Frontal cortex (tissue), 4 donors: Measurements from ENCODE around the gene EXOC4. TPM values are rescaled to one million over a fixed set of nuclear protein-coding genes. Genes with fewer than 3 reads are reported as not detected.

ENCODE experiments used
- DNase-seq, 2 donors: peaks; one replicate each; pipeline ENCODE4 v3.0.0; 2012; ENCODE audit warnings: low spot score in 2 of 2
- FAIRE-seq: peaks from 2 replicates; lab custom pipeline; 2012; peaks lifted over from hg19 to GRCh38; lab: Jason Lieb, UNC
- total RNA-seq: library from RNA; depleted of rRNA; stranded (reverse); fragments of >200 nt; gene quantifications from one replicate; pipeline ENCODE4 v1.2.3, GENCODE V29; 2014
- donor health status: control.
- donor health status: control.
- donor health status: control.

EXOC4 gene
- total RNA-seq, 1 donor from 2014 or later: 286 TPM

DNA sequence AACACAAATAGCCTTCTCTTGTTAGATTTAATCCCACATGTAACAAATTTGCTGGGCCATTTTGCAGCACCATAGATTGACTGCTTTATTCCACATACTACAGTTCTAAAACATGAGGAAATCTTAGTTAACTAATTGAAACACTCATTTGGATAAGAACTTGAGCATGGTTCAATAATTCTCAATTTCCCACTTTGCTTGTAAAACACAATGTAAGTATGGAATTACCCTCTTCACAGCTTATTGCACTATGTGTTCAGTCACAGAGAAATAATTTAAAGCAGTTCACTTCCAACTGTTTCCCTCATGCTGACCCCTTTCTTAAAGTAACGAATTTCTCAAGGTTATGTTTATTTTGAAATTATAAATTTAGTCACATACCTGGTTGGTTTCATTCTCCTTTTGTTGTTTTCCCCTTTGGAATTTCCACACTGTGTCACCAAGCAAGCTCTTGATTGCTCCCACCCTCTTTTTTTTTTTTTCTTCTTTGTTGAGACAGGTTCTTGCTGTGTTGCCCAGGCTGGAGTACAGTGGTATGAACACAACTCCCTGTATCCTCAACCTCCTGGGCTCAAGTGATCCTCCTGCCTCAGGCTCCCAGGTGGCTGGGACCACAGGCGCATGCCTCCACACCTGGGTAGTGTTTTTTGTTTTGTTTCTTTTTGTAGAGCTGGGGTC is 425.4 kb downstream of the EXOC4 start:
- DNase-seq: no peak
- no peak for FAIRE-seq

DNA sequence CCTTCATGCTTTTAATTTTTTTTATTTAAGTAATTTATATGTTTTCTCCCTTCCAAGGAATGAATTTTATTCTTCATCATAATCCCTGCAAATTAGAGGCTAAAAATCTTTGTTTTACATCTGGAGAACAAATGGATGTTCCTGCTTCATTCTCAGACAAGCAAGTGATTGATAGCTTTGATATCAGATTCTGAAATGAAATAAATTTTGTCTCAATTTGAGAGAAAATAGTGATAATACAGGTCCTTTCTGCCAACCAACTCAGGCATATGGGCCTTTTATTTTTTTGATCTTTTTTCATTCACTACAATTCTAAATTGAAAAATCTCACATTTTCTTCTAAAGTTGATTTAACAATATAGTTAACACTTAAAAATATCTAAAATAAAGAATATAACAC is 427.1 kb downstream of the EXOC4 start:
- DNase-seq (no peak), FAIRE-seq (no peak)

DNA sequence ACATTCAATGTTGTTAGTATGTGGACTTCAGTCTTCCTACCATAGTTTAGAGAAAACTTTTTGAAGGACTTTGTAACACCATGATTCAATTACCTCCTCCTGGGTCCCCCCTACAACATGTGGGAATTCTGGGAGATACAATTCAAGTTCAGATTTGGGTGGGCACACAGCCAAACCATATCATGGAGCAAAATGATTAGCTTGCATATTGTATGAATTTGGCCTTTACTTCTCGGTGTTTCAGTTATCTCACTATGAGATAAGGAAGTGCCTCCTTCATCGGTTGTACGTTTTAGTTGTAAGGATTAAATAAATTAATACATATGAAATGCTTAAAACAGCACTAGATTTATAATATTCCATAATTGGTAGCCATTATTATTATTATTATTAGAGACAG is 428.7 kb downstream of the EXOC4 start:
- FAIRE-seq: no peak
- DNase-seq: no peak

DNA sequence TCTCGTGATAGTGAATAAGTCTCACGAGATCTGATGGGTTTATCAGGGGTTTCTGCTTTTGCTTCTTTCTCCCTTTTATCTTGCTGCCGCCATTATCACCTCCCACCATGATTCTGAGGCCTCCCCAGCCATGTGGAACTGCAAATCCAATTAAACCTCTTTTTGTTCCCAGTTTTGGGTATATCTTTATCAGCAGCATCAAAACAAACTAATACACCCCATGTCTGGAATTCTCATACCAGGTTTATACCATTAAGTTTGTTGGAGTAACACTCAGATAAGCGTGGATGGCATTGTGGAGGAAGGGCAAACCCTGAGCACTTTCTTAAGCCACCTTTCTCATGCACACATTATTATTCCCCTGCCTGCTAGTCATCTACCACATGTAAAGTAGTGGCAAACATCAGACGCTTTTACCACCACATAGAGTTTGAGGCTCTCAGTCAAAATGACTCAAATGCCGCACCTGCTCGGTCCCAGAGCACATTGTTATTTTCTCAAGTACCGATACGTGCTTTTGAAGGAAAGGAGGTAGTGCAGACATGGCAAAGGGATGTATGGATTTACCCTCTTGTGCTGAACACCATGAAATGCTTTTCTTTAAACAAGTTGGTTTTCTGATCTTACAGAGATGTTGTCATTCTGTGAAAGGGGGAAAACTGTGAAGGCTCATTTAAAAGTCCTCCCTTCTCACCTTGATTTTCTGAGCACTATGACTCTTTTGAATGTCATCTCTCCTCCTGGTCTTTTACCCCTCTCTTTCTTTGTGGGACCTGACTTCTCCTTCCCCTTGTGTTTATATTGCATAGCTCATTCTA is 429.7 kb downstream of the EXOC4 start:
- FAIRE-seq: no peak
- no peak for DNase-seq

DNA sequence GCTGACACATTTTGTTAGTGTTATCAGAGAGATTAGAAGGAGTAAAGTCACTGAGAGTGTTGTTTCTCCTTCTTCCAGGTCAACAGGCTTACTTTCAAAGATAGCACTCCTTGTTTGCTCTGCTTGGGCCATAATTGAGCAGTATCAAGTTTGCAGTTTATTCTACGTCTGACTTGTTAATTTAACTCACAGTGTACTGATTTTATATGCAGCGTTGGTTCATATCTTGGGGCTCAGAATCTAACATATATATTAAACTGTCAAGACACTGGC is 430.2 kb downstream of the EXOC4 start:
- no peak for DNase-seq
- no peak for FAIRE-seq

DNA sequence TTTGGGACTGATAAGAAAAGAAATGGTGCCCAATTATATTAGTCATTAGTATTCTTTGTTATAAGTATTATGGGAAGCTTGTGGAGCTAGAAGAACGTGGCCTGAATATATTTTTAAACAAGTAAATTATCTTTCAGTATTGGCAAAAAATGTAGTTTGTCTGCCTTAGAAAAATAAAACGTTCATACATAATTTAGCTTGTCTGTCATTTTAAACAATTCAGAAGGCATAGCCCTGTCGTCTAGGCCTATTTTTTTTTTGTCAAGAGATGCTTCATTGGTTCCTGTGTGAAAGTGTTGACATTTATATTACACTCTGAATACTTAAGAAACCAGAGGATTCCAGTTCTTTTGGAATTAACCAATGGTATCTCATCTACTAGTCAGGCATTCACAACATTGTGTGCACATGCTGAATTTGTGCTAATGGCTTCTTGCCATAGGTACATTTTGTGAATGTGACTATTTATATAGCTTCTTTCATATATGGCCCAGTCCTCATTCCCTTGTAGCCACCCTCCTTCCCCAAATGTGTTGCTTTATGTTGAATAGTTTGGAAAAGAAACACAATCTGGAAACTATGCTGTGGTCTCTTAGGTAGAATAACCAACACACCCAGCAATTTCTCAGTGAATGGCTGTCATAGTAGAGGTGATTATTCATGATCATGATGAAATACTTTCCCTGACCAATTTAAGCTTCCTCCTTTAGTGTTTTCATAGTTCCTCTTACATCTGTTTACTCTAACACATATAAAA is 435.8 kb downstream of the EXOC4 start:
- no peak for DNase-seq
- no peak for FAIRE-seq

DNA sequence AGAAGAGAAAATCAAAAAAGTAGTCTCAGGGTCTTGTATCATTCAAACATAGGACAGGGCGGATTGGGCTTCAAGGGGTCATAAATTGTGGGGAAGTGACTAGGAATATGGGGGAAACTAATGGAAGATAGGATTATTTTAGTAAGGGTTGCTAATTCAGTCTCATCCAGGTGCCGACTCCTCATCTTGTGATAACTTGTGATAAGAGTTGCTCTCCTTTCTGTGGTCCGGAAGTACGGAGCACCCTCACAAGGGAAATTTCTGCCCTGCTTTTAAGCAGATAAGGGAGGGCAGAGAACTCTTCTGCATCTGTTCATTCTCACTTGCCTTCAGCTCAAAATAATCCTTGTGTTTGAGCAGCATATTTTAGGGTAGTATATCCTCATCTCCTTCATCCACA is 437.9 kb downstream of the EXOC4 start:
- FAIRE-seq (no peak), DNase-seq (no peak)

DNA sequence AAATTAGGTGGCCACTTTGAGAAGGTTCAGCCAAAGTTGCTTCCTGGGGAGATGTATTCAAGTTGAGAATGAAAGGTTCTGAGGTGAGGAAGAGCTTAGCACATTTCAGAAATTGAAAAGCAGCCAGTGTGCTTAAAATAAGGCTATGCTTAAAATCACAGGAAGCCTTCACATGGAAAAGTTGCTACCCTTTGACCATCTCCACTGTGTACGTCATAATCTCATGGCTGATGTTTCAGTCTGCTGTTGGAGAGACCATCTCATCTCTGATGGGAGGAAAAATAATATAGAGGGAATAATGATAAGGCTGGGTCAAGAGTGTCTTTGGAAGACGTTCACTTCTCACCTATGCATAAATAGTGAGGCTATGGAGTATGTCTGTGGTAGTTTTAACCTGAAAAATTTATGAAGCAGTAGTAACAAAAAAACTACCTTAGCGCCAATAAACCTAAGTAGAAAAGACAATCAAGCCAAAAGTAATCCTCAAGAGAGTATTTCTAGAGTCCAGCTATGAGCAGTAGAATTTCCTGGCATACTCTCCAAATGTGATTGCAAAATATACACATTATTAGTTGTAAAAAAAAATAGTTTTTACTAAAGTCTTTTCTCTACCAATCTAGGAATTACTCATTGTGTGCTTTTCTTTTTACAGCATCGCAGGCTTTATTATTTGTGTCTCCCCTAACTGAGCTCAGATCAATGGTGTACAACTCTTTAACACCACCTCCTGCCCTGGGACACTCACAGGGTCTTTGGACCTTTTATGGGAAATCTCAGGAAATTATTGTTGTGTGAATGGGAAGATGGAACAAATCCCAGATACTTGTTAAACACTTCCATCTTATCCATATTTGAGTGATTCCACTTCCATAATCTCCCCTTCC is 439.1 kb downstream of the EXOC4 start:
- DNase-seq (no peak), FAIRE-seq (no peak)

DNA sequence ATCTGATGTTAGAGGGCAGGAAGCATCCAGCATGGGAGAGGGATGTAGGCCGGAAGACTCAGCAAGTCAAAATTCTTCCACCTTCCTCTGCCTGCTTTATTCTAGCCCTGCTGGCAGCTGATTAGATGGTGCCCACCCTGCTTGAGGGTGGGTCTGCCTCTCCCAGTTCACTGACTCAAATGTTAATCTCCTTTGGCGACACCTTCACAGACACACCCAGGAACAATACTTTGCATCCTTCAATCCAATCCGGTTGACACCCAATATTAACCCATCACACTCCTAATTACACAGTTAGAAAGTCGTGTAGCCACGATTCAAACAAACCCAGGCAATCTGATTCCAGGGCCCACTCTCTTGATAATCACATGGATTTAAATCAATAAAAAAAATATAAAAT is 440.4 kb downstream of the EXOC4 start:
- no peak for DNase-seq
- no peak for FAIRE-seq

DNA sequence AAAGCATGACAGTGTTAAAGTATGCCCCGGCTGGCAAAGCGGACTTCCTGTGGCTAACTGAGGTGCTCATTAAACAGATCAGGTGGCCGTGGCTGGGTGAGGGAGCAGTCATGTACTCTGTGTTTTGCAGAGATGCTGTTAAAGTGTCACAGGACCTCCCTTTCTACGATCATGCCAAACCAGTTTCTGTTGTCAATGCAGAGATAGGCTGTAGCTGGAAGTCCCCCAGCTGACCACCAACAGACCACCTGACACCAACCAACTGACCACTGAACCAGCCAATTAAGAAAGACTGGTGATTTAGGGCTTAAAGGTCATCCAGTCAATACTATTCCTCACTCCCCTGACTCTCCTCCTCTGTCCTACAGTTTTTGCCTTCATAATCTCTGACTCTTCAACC is 443.2 kb downstream of the EXOC4 start:
- FAIRE-seq (no peak), DNase-seq (no peak)

DNA sequence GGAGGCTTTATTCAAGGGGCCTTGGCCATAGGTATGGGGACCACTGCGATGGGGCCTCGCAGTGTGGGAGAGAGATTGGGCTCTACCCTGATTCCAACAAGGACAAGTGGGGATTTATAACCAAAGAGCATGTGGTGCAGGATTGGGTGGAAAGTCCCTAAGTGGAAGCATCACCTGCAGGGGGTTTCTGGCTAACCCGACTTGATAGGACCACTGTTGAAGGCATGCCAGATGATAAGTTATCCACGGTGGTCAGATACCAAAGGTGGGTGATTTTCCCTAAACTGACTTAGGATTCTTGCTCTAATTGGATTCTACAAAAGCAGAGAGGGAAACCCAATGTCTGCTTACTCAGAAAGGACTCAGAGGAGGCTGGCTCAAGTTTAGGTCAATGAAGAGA is 444.7 kb downstream of the EXOC4 start:
- FAIRE-seq: no peak
- DNase-seq: no peak

DNA sequence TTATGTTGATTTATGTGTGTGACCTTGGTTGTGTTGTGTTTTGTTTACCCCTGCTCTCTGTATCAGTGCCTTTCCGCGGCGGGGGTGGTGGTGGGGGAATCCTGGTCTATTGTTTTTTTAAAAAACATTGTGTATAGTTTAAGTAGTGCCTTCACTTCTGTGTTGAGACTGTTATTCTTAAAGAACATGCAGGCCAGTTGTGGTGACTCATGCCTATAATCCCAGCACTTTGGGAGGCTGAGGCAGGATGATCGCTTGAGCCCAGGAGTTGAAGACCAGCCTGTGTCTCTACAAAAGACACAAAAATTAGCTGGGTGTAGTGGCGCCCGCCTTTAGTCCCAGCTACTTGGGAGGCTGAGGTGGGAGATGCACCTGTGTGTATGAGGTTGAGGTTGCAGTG is 445.2 kb downstream of the EXOC4 start:
- DNase-seq (no peak), FAIRE-seq (no peak)

DNA sequence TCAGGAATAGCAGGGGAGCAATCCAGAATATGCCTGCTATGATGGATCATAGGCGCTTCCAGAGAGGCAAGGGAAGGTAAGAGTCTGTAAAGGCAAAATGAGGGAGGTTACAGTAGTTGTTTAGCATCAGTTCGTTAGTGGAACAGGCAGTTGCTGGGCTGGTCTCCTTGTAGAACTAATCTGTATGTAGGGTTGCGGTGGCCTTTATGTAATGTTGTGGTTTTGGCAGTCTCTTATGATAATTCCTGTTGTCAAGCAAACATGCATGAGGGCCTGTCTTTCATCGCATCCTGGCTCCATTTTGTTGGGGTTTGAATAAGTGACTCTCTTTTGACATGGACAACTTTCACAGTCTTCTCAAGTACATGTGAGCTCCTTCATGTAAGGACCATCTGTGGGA is 446.5 kb downstream of the EXOC4 start:
- DNase-seq (no peak), FAIRE-seq (no peak)

DNA sequence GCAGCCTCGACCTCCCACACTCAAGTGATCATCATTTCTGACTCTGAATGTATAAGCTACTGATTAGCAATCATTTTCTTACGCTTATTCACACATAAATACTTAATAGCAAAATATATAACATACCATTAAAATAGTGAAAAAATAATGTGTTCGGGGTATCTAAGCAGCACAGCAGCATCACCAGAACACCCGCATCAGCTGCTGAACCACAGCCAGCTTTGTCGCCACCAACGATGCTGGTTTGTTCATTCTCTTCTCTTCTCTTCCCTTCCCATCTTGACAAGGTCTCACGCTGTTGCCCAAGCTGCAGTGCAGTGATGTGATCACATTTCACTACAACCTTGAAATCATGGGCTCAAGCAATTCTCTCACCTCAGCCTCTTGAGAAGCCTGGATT is 449.2 kb downstream of the EXOC4 start:
- DNase-seq (no peak), FAIRE-seq (no peak)

DNA sequence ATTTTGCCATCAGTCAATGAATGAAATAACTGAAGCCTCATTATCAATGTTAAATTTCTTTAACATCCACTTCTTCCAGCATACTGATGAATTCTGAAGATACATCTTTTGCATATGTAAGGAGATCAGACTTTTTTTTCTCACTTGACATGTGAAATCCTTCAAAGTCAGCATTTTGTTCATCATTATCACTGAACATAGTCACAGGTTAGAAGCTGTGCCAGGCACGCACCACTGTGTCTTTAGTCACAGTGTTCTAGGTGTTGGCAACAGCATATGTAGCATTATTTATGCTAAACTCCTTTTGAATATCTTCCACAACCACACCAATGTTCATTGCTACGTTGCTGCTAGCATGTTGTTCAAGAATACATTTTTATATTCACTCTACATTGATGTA is 450.1 kb downstream of the EXOC4 start:
- DNase-seq (no peak), FAIRE-seq (no peak)

DNA sequence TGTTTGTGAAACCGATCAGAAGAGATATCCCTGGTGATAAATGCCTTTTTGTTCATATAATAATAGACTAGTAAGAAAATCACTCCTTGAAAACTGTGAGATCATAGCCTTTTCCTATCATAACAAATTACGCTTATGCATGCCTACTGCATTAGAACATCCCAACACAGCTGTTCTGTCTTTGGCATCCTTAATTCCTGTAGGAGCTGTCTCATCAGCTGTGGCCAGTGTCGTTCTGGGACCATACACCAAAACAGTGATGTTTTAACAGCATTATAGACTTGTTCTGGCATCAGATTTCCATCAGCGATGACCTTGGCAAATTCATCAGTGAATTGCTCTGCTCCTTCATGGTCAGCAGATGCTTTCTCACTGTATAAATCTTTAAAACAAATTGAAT is 450.7 kb downstream of the EXOC4 start:
- no peak for DNase-seq
- no peak for FAIRE-seq

DNA sequence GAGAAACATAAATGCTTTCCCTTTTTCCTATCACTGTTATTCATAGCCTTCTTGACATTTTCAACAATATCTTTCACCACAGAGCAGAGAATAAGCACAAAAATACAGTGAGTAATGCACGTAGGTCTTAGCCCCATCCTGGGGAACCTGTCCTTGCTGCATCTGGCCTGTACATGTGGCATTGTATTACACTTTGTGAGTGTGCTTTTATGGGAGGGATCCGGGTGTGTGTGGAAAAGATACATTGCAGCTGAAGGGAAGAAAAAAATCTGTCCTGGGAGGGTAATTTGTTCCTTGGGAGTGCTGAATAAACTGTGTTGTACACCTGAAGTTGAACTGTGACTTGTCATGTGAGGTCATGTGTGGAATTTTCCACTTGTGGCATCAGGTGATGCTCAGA is 451.6 kb downstream of the EXOC4 start:
- no peak for FAIRE-seq
- no peak for DNase-seq

DNA sequence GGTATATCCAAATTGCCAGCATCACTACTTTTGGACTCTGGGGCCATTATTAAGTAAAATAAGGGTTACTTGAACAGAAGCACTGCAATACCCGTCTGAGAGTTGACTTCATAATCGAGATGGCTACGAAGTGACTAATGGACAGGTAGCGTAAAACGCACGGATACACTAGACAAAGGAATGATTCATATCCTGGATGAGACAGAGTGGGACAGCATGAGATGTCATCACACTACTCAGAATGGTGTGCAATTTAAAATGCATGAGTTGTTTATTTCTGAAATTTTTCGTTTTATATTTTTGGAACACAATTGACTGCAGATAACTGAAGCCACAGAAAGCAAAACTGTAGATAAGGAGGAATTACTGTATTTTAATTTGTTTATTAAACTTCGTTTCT is 452.7 kb downstream of the EXOC4 start:
- FAIRE-seq: no peak
- DNase-seq: no peak

DNA sequence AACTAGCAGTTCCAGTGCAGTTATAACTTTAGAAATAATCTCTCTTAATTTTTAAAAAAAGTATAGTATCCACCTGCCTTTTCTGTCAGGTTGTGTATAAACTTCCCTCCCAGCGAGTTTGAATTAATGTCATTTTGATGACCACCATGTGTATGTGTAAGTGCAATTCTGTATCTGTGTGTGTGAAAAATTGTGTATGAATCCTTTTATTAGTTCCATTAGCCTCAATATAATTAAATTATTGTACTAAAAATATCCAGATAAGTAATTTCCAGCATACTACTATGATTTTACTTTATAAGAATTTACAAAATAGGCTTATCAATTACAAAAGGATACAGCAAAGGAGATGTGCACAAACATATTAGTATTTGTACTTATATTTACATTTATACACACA is 453.1 kb downstream of the EXOC4 start:
- DNase-seq (no peak), FAIRE-seq (no peak)
